WERI-Rb-1 (cell line): Measurements from ENCODE around the gene EOLA2.

ENCODE experiments used
- DNase-seq: peaks from one replicate; pipeline ENCODE4 v3.0.0-alpha.2; 2020
- H3K27ac ChIP-seq: fragments of 250-450 bp; sonication (Bioruptor Pico); 2 replicates; pipeline ENCODE4 v1.5.1; 2020; ENCODE audit warnings: mild to moderate bottlenecking, moderate library complexity
- H3K27me3 ChIP-seq: fragments of 250-450 bp; sonication (Bioruptor Pico); 2 replicates; pipeline ENCODE4 v1.5.1; 2021; ENCODE audit warnings: mild to moderate bottlenecking, low read depth, moderate library complexity; ENCODE audit not compliant: insufficient read depth, severe bottlenecking
- H3K36me3 ChIP-seq: fragments of 250-450 bp; sonication (Bioruptor Pico); 2 replicates; pipeline ENCODE4 v1.5.1; 2020; ENCODE audit warnings: mild to moderate bottlenecking, moderate library complexity
- H3K4me3 ChIP-seq: 2 replicates; pipeline ENCODE4 v1.5.1; 2011; ENCODE audit warnings: low read depth, mild to moderate bottlenecking, control low read depth, low read length
- H3K9me3 ChIP-seq: fragments of 250-450 bp; sonication (Bioruptor Pico); 2 replicates; pipeline ENCODE4 v1.5.1; 2021; ENCODE audit warnings: mild to moderate bottlenecking, moderate library complexity; ENCODE audit not compliant: severe bottlenecking
- CTCF ChIP-seq: IDR thresholded peaks from 2 replicates; pipeline ENCODE4 v1.5.1; 2011; ENCODE audit warnings: low read depth, mild to moderate bottlenecking, control low read depth, inconsistent platforms, low read length

EOLA2 gene

GRCh38 chrX:149962859-149963757, 24.8 kb upstream of the EOLA2 start:
- Histone ChIP-seq H3K27me3 (no peaks in the 10 kb centered on the region), H3K9me3 (no peaks in the 10 kb centered on the region), H3K4me3 (no peak overlapping the region), H3K36me3 (no peaks in the 10 kb centered on the region), H3K27ac (no peak overlapping the region)
- DNase-seq: peak; percentile 45
- peak; percentile 70 for TF ChIP-seq CTCF

DNA sequence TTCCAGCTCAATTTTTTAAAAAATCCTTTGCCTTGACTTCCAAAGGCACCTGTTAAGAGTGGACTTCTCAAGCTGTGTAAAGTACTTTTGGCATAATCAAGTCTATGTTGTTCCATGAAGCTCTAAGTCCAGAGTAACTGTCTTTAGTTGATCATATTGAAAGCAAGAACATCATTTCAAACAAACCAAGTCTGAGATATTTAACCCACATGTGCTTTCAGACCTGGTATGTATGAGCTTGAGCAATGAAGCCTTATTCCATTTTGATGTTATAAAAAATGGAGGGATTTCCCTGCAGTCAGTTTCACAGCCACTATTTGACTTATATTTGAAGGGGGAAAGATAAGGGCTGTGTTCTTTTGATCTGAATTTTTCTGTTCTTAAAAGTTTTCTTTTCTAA, 23.7 kb upstream of the EOLA2 start:
- Histone ChIP-seq H3K27me3 (no peaks in the 10 kb centered on the region), H3K27ac (no peak overlapping the region), H3K4me3 (no peak overlapping the region), H3K9me3 (no peaks in the 10 kb centered on the region), H3K36me3 (no peaks in the 10 kb centered on the region)
- no peak for TF ChIP-seq CTCF
- DNase-seq: no peak

GRCh38 chrX:149961572-149961971, 23.3 kb upstream of the EOLA2 start:
- no peaks in the 10 kb centered on the region for H3K9me3 ChIP-seq
- TF ChIP-seq CTCF: no peak
- no peaks in the 10 kb centered on the region for H3K27me3 ChIP-seq
- H3K36me3 ChIP-seq: no peaks in the 10 kb centered on the region
- DNase-seq: no peak
- no peak overlapping the region for H3K4me3 ChIP-seq
- no peak overlapping the region for H3K27ac ChIP-seq

DNA sequence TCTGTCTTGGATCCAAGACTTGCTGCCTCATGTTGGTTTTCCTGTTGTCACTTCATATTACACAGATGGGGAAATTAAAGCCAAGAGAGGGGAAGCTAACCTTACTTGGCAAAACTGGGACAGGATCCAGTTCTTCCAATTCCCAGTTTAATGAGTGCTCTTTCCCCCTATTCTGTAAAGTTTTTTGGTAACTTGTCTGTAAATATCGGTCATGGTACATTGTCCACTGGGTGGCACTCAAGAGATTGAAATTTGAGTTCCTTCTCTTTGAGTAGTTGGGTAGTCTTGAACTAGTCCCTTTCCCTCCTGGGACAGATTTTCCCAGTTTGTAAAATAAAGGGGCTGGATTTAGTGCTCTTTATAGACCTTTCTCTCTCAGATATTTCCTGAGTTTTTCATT, 12.4 kb upstream of the EOLA2 start:
- Histone ChIP-seq H3K9me3 (no peaks in the 10 kb centered on the region), H3K27ac (no peak overlapping the region), H3K36me3 (no peaks in the 10 kb centered on the region), H3K4me3 (no peak overlapping the region), H3K27me3 (no peaks in the 10 kb centered on the region)
- 0 out of 2 replicates have a peak, but pooled peaks have one; percentile 19 for TF ChIP-seq CTCF
- peak; percentile 17 for DNase-seq

DNA sequence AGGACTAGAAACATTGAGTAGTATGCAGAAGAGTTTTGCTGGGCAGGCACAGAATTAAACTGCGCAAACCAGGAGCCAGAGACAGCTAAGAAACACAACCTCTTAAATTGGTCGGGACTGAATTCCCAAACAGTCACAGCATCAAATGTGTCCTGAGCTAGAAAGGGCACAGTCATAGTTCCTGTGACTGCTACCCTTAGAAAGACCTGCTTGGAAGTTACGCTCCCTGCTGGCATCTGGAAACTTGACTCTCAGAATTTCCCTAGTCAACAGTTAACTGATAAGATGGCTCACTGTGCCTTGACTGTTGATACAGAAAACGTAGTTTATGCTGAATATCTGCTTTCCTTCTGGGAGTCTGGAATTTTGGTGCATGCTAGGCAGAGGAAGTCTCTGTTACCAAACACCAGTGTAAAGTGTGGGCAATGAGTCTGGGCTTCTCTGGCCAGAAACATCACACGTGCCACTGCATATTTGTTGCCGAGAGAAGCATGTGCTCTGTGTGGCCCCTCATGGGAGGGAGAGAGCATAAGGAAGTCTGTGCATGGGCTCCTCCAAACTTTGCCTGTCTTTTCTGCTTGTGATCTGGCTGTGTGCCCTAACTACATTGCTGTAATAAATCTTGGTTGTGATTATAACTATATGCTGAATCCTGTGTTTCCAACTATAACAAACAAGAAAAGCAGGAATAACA, 11.6 kb upstream of the EOLA2 start:
- H3K27me3 ChIP-seq: no peaks in the 10 kb centered on the region
- TF ChIP-seq CTCF: no peak
- no peak for DNase-seq
- H3K4me3 ChIP-seq: no peak overlapping the region
- no peak overlapping the region for H3K27ac ChIP-seq
- no peaks in the 10 kb centered on the region for H3K36me3 ChIP-seq
- H3K9me3 ChIP-seq: no peaks in the 10 kb centered on the region
